OCI-M1 (cell line): ENCODE measurements around the gene MAGIX.
"Not testable (repeated sequence)": the region's sequence is repeated elsewhere in the genome, so short reads cannot be mapped to it uniquely, and the experiment has no call there.

Experiments
- DNase-seq: peaks from one replicate; lab custom pipeline; 2025; lab: John Stamatoyannopoulos, UW

The MAGIX gene

GRCh38 chrX:49162620-49163019 is at the start of gene MAGIX:
Gene MAGIX, plus strand, starts transcription at chrX:49162758. Its CDS starts 132 bp downstream, at chrX:49162890.
- no peak for DNase-seq

- DNase-seq = no peak
These were observed 46.5 kb upstream of the MAGIX start for GRCh38 chrX:49116076-49116475.

- no peak for DNase-seq
These were observed 45.8 kb upstream of the MAGIX start for GRCh38 chrX:49116716-49117115.

GRCh38 chrX:49117581-49117980 is 45.0 kb upstream of the MAGIX start:
- no peak for DNase-seq

- no peak for DNase-seq
These were observed 42.5 kb upstream of the MAGIX start for GRCh38 chrX:49120091-49120490.

- no peak for DNase-seq
These were observed 40.1 kb upstream of the MAGIX start for GRCh38 chrX:49122499-49122898.

- DNase-seq = not testable (repeated sequence)
These were observed 34.8 kb upstream of the MAGIX start for GRCh38 chrX:49127742-49128258.

- DNase-seq = no peak
These were observed 33.1 kb upstream of the MAGIX start for GRCh38 chrX:49129427-49129826.

- DNase-seq = not testable (repeated sequence)
These were observed 30.3 kb upstream of the MAGIX start for GRCh38 chrX:49132275-49132674.

GRCh38 chrX:49133759-49134158 is 28.8 kb upstream of the MAGIX start:
- no peak for DNase-seq

GRCh38 chrX:49137492-49137891 is 25.1 kb upstream of the MAGIX start:
- no peak for DNase-seq

GRCh38 chrX:49139713-49140112 is 22.8 kb upstream of the MAGIX start:
- peak; percentile 65 for DNase-seq

- not testable (repeated sequence) for DNase-seq
These were observed 20.3 kb upstream of the MAGIX start for GRCh38 chrX:49142264-49142663.

GRCh38 chrX:49143154-49143553 is 19.4 kb upstream of the MAGIX start:
- not testable (repeated sequence) for DNase-seq

- no peak for DNase-seq
These were observed 15.3 kb upstream of the MAGIX start for GRCh38 chrX:49147282-49147681.

- no peak for DNase-seq
These were observed 14.6 kb upstream of the MAGIX start for GRCh38 chrX:49147936-49148335.

GRCh38 chrX:49148390-49149100 is 14.0 kb upstream of the MAGIX start:
- DNase-seq = peak; percentile 95

- not testable (repeated sequence) for DNase-seq
These were observed 13.3 kb upstream of the MAGIX start for GRCh38 chrX:49149291-49149690.

- no peak for DNase-seq
These were observed 9.1 kb upstream of the MAGIX start for GRCh38 chrX:49153467-49153866.

GRCh38 chrX:49155243-49155899 is 7.2 kb upstream of the MAGIX start:
- DNase-seq = peak; percentile 96

- DNase-seq = peak; percentile 95
These were observed 6.4 kb upstream of the MAGIX start for GRCh38 chrX:49155900-49156837.

- DNase-seq = no peak
These were observed 5.4 kb upstream of the MAGIX start for GRCh38 chrX:49157194-49157593.
